CD14-positive monocyte (primary cell): Measurements from ENCODE around the gene POLG2. TPM values are rescaled to one million over a fixed set of nuclear protein-coding genes. Genes with fewer than 3 reads are reported as not detected.
A peak's percentile ranks its signal among the peaks of the same experiment; 100 is the strongest.

Experiments used
- DNase-seq, 3 donors: peaks; one replicate each; pipeline ENCODE4 v3.0.0-alpha.2; 2011 to 2022
- H2AFZ ChIP-seq: 2 replicates; pipeline ENCODE4 v1.6.0; 2012; ENCODE audit warnings: mild to moderate bottlenecking, low read depth, low read length, inconsistent platforms; ENCODE audit not compliant: insufficient read depth, poor library complexity, severe bottlenecking
- H3K27ac ChIP-seq, 2 donors: 1 replicate in 1 of 2; 2 replicates in 1 of 2; pipeline ENCODE4 v1.5.1; 2012 to 2013; ENCODE audit warnings: low read length in 2 of 2, control low read depth in 1 of 2, inconsistent platforms in 1 of 2, low read depth in 1 of 2, mild to moderate bottlenecking in 1 of 2
- H3K27me3 ChIP-seq, 2 donors: one replicate each; pipeline versions ENCODE4 v1.6.0 to v1.6.1; 2011 to 2013; ENCODE audit warnings: low read length in 2 of 2; ENCODE audit not compliant: control insufficient read depth in 2 of 2, insufficient read depth in 2 of 2
- H3K36me3 ChIP-seq, 2 donors: replicated peaks in 1 of 2; 1 replicate in 1 of 2; 2 replicates in 1 of 2; pipeline versions ENCODE4 v1.5.1 to v1.6.1; 2012 to 2013; ENCODE audit warnings: low read length in 2 of 2, control low read depth in 1 of 2, inconsistent platforms in 1 of 2, mild to moderate bottlenecking in 1 of 2; ENCODE audit not compliant: insufficient read depth in 2 of 2, control insufficient read depth in 1 of 2
- H3K4me1 ChIP-seq, 2 donors: 1 replicate in 1 of 2; 2 replicates in 1 of 2; pipeline versions ENCODE4 v1.5.1 to v1.6.1; 2012 to 2013; ENCODE audit warnings: low read length in 2 of 2, control low read depth in 1 of 2, inconsistent platforms in 1 of 2, mild to moderate bottlenecking in 1 of 2, moderate library complexity in 1 of 2; ENCODE audit not compliant: insufficient read depth in 2 of 2, control insufficient read depth in 1 of 2
- H3K4me2 ChIP-seq: replicated peaks from 2 replicates; pipeline ENCODE3; 2012; ENCODE audit warnings: low read length, moderate library complexity, mild to moderate bottlenecking; ENCODE audit not compliant: poor library complexity, severe bottlenecking; ENCODE audit errors: extremely low read depth
- H3K4me3 ChIP-seq, 3 experiments: fragments of 200-600 bp in 1 of 3; sonication (generic) in 1 of 3; replicated peaks in 1 of 3; 1 replicate in 2 of 3; 2 replicates in 1 of 3; pipeline ENCODE4 v1.5.1; 2011 to 2013; ENCODE audit warnings: low read length in 3 of 3, mild to moderate bottlenecking in 3 of 3, control low read depth in 2 of 3, low read depth in 2 of 3, inconsistent platforms in 1 of 3, moderate library complexity in 1 of 3
- H3K79me2 ChIP-seq: 2 replicates; pipeline ENCODE4 v1.6.0; 2012; ENCODE audit warnings: mild to moderate bottlenecking, control low read depth, inconsistent platforms, low read length, moderate library complexity; ENCODE audit not compliant: insufficient read depth
- H3K9ac ChIP-seq: 2 replicates; pipeline ENCODE4 v1.6.0; 2017; ENCODE audit warnings: low read length, mild to moderate bottlenecking; ENCODE audit not compliant: insufficient read depth, poor library complexity, severe bottlenecking
- H3K9me3 ChIP-seq, 2 donors: replicated peaks in 1 of 2; 1 replicate in 1 of 2; 2 replicates in 1 of 2; pipeline versions ENCODE4 v1.5.1 to v1.6.1; 2012 to 2013; ENCODE audit warnings: low read length in 2 of 2, control low read depth in 1 of 2; ENCODE audit not compliant: control insufficient read depth in 1 of 2, insufficient read depth in 1 of 2
- H4K20me1 ChIP-seq: 2 replicates; pipeline ENCODE4 v1.6.0; 2012; ENCODE audit warnings: mild to moderate bottlenecking, low read length, control low read depth, moderate library complexity; ENCODE audit not compliant: insufficient read depth
- H3K27ac Mint-ChIP-seq, 7 donors: one replicate each; pipeline ENCODE4 v1.8.0; 2020; ENCODE audit warnings: mild to moderate bottlenecking in 7 of 7, mixed read lengths in 7 of 7, moderate library complexity in 6 of 7, inconsistent platforms in 2 of 7
- H3K27me3 Mint-ChIP-seq, 3 donors: one replicate each; pipeline ENCODE4 v1.8.0; 2021 to 2022; ENCODE audit warnings: low read depth in 3 of 3, mild to moderate bottlenecking in 3 of 3, mixed read lengths in 3 of 3, moderate library complexity in 3 of 3, inconsistent platforms in 1 of 3
- H3K36me3 Mint-ChIP-seq, 2 donors: one replicate each; pipeline ENCODE4 v1.8.0; 2020; ENCODE audit warnings: mixed read lengths in 2 of 2, inconsistent platforms in 1 of 2, mild to moderate bottlenecking in 1 of 2
- H3K4me1 Mint-ChIP-seq: one replicate; pipeline ENCODE4 v1.8.0; 2020; ENCODE audit warnings: mild to moderate bottlenecking, mixed read lengths
- H3K4me3 Mint-ChIP-seq, 2 donors: one replicate each; pipeline ENCODE4 v1.8.0; 2020; ENCODE audit warnings: mild to moderate bottlenecking in 2 of 2, mixed read lengths in 2 of 2, moderate library complexity in 1 of 2
- H3K9me3 Mint-ChIP-seq, 7 donors: one replicate each; pipeline ENCODE4 v1.8.0; 2020 to 2022; ENCODE audit warnings: mixed read lengths in 7 of 7, mild to moderate bottlenecking in 6 of 7, moderate library complexity in 6 of 7, inconsistent platforms in 2 of 7
- CTCF ChIP-seq: fragments of 200-600 bp; IDR thresholded peaks from one replicate; pipeline ENCODE4 v1.8.0; 2022; ENCODE audit warnings: antibody characterized with exemption, mild to moderate bottlenecking
- WGBS: methylation state at CpG from one replicate; pipeline ENCODE4 v1.1.5; 2013; ENCODE audit warnings: missing lambda C conversion rate; ENCODE audit not compliant: insufficient coverage; 5-methylcytosine and 5-hydroxymethylcytosine counted together
- intact Hi-C, 2 donors: fragments of 100-400 bp; cut with micrococcal nuclease; formaldehyde crosslinking; loops; one replicate each; pipeline versions ENCODE4 v1.15.0 to v1.15.1; 2023
- polyA plus RNA-seq, 3 donors: library from polyadenylated mRNA; depleted of rRNA in 1 of 3; unstranded in 2 of 3; stranded (reverse) in 1 of 3; fragments of 300-500 nt in 2 of 3; fragments of >200 nt in 1 of 3; fragmentation: Illumina TruSeq in 2 of 3; gene quantifications; 1 replicate in 2 of 3; 2 replicates in 1 of 3; pipeline ENCODE4 v1.2.3, GENCODE V29; 2012 to 2021

POLG2 gene
- polyA plus RNA-seq, 3 donors, result 0.85 to 15.8 (median 1.7) TPM

DNA sequence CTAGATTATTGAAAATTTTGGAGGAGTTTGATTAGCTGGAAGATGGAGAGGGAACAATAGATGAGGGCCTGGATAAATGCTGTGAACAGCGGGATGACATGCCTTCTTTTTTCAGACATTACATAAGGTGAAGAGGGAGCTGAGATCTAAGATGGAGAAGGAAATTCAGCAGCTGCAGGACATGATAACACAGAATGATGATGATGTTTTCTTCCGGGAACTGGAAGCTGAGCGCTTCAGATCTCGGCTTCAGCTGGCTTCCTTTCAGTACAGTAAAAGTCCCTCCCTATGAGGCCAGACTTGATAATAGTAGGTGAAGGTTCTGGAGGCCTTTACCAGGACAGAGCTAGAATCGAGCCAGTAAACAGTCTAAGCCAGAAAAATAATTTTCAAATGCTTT, 40.6 kb upstream of the POLG2 start:
- Mint-ChIP-seq H3K9me3 (peaks cover 0 to 2% (median 0%) of the 10 kb centered on the region in 7 donors), H3K4me3 (no peak overlapping the region), H3K4me1 (no peaks in the 10 kb centered on the region), H3K27ac (peak overlapping the region in 2 of 7 donors; percentile 18 to 64), H3K27me3 (no peaks in the 10 kb centered on the region), H3K36me3 (peaks cover 72 to 88% of the 10 kb centered on the region in 2 donors)
- Histone ChIP-seq H3K27ac (no peak overlapping the region), H3K4me2 (no peak overlapping the region), H2AFZ (no peak overlapping the region), H3K27me3 (no peaks in the 10 kb centered on the region), H3K9me3 (no peaks in the 10 kb centered on the region), H4K20me1 (peaks cover 3% of the 10 kb centered on the region), H3K36me3 (peaks cover 82 to 97% of the 10 kb centered on the region in 2 donors), H3K9ac (no peak overlapping the region), H3K79me2 (no peaks in the 10 kb centered on the region), H3K4me3 (no peak overlapping the region), H3K4me1 (no peaks in the 10 kb centered on the region)
- intact Hi-C loops, result no loop called here
- DNase-seq, result no peak
- WGBS, result 100% methylated on average over 1 of the region's 5 CpGs
- no peak for TF ChIP-seq CTCF

DNA sequence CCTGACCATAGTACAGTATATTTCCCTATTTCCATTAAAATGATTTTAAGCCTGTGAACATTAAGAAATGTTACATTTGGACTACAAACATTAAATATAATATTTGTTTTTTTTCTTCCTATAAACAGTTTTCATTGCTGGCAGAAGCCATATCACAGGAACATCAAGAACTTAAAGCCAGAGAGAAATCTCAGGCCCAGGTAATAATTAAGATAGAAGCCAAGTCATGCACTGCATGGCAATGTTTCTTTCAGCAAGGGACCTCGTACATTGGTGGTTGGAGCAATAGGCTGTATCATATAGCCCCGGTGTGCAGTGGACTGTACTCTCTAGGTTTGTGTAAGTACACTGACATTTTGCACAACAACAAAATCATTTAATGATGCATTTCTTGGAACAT, 40.1 kb upstream of the POLG2 start:
- Histone ChIP-seq H2AFZ (no peak overlapping the region), H3K4me3 (no peak overlapping the region), H3K27me3 (no peaks in the 10 kb centered on the region), H3K9me3 (no peaks in the 10 kb centered on the region), H3K79me2 (no peaks in the 10 kb centered on the region), H3K27ac (no peak overlapping the region), H3K4me1 (no peaks in the 10 kb centered on the region), H3K4me2 (no peak overlapping the region), H3K9ac (no peak overlapping the region), H4K20me1 (peaks cover 3% of the 10 kb centered on the region), H3K36me3 (peaks cover 84 to 97% of the 10 kb centered on the region in 2 donors)
- no peak overlapping the region for H3K27ac Mint-ChIP-seq
- no CpG with 5 or more reads among the region's 2 CpGs for WGBS
- H3K9me3 Mint-ChIP-seq, result peaks cover 0 to 2% (median 0%) of the 10 kb centered on the region in 7 donors
- peaks cover 73 to 88% of the 10 kb centered on the region in 2 donors for H3K36me3 Mint-ChIP-seq
- DNase-seq, result no peak
- H3K4me3 Mint-ChIP-seq, result no peak overlapping the region
- no peaks in the 10 kb centered on the region for H3K4me1 Mint-ChIP-seq
- intact Hi-C loops, result no loop called here
- no peak for TF ChIP-seq CTCF
- H3K27me3 Mint-ChIP-seq, result no peaks in the 10 kb centered on the region
